HTR-8/SVneo (cell line): Measurements from ENCODE around the gene EFNB2.
A peak's percentile ranks its signal among the peaks of the same experiment; 100 is the strongest.

Experiments used
- DNase-seq: peaks from one replicate; pipeline ENCODE4 v3.0.0; 2011; ENCODE audit warnings: low spot score, mixed read lengths; ENCODE audit not compliant: insufficient read length
- FAIRE-seq: peaks from 2 replicates; lab custom pipeline; 2011; peaks lifted over from hg19 to GRCh38; lab: Jason Lieb, UNC

EFNB2 gene

GRCh38 chr13:106551350-106551749 lies 15.9 kb upstream of the EFNB2 start:
- no peak for DNase-seq

GRCh38 chr13:106550570-106551135 lies 15.2 kb upstream of the EFNB2 start:
- FAIRE-seq: no peak
- DNase-seq: no peak

More at GRCh38 chr13:106551350-106551749, 15.9 kb upstream of the EFNB2 start:
- FAIRE-seq: no peak

- no peak for DNase-seq
- FAIRE-seq: no peak
These were observed 12.7 kb upstream of the EFNB2 start for GRCh38 chr13:106548064-106548696.

GRCh38 chr13:106541826-106542225 lies 6.4 kb upstream of the EFNB2 start:
- FAIRE-seq (no peak), DNase-seq (no peak)

- FAIRE-seq (no peak), DNase-seq (no peak)
These were observed 5.2 kb upstream of the EFNB2 start for GRCh38 chr13:106540613-106541012.

GRCh38 chr13:106537521-106537920 lies 2.1 kb upstream of the EFNB2 start:
- no peak for FAIRE-seq
- DNase-seq: no peak

GRCh38 chr13:106536244-106537034 lies 977 bp upstream of the EFNB2 start:
- FAIRE-seq: no peak

GRCh38 chr13:106534639-106535551 lies 567 bp downstream of the EFNB2 start:
- FAIRE-seq (no peak), DNase-seq (no peak)

More at GRCh38 chr13:106536244-106537034, 977 bp upstream of the EFNB2 start:
- DNase-seq: peak; percentile 56

- no peak for FAIRE-seq
- DNase-seq: peak; percentile 13
These were observed 1.4 kb downstream of the EFNB2 start for GRCh38 chr13:106533943-106534638.

- DNase-seq (peak; percentile 38), FAIRE-seq (no peak)
These were observed 2.1 kb downstream of the EFNB2 start for GRCh38 chr13:106533101-106533942.

- DNase-seq (no peak), FAIRE-seq (no peak)
These were observed 3.1 kb downstream of the EFNB2 start for GRCh38 chr13:106532111-106532929.

- DNase-seq: no peak
- no peak for FAIRE-seq
These were observed 4.4 kb downstream of the EFNB2 start for GRCh38 chr13:106530980-106531481.

GRCh38 chr13:106530171-106530851 lies 5.2 kb downstream of the EFNB2 start:
- FAIRE-seq (no peak), DNase-seq (no peak)

- FAIRE-seq (no peak), DNase-seq (no peak)
These were observed 5.9 kb downstream of the EFNB2 start for GRCh38 chr13:106529415-106530170.

- no peak for FAIRE-seq
These were observed 6.6 kb downstream of the EFNB2 start for GRCh38 chr13:106528718-106529414.

GRCh38 chr13:106527826-106528225 lies 7.6 kb downstream of the EFNB2 start:
- no peak for DNase-seq
- FAIRE-seq: no peak

More at GRCh38 chr13:106528718-106529414, 6.6 kb downstream of the EFNB2 start:
- DNase-seq: no peak
